WTC11 (cell line): ENCODE measurements around the gene ATP2B3. TPM values are rescaled to one million over a fixed set of nuclear protein-coding genes. Genes with fewer than 3 reads are reported as not detected.

Experiments used
- ATAC-seq: fragments of 200-7000 bp; cut with Tn5 transposase; 2 replicates; pipeline ENCODE4 v1.10.0; 2021; ENCODE audit warnings: mild to moderate bottlenecking, moderate library complexity
- CTCF ChIA-PET: fragments of 300-600 bp; sonication (Branson Sonifier 250); formaldehyde crosslinking; loops from one replicate; lab custom pipeline; 2021; ENCODE audit warnings: antibody characterized with exemption; lab: Charles Lee
- POLR2A ChIA-PET: fragments of 350-600 bp; sonication (Branson Sonifier 250); formaldehyde crosslinking; loops from one replicate; lab custom pipeline; 2021; ENCODE audit warnings: antibody characterized with exemption; lab: Charles Lee
- DNase-seq: peaks from one replicate; pipeline ENCODE4 v3.0.0; 2021; ENCODE audit warnings: low spot score
- H3K27ac Mint-ChIP-seq: 2 replicates; pipeline ENCODE4 v1.8.0; 2021; ENCODE audit warnings: mixed read lengths
- H3K27me3 Mint-ChIP-seq: 2 replicates; pipeline ENCODE4 v1.8.0; 2021; ENCODE audit warnings: low read depth, mild to moderate bottlenecking, moderate library complexity, mixed read lengths
- H3K36me3 Mint-ChIP-seq: 2 replicates; pipeline ENCODE4 v1.8.0; 2021; ENCODE audit warnings: mixed read lengths
- H3K4me1 Mint-ChIP-seq: 2 replicates; pipeline ENCODE4 v1.8.0; 2022; ENCODE audit warnings: mixed read lengths
- H3K4me3 Mint-ChIP-seq: 2 replicates; pipeline ENCODE4 v1.8.0; 2021; ENCODE audit warnings: mild to moderate bottlenecking, moderate library complexity, mixed read lengths
- H3K9me3 Mint-ChIP-seq: 2 replicates; pipeline ENCODE4 v1.8.0; 2021; ENCODE audit warnings: mixed read lengths
- ARID4B ChIP-seq: sonication (generic); formaldehyde crosslinking; IDR thresholded peaks from 2 replicates; pipeline ENCODE4 v1.8.0; 2023; ENCODE audit warnings: missing genetic modification reagents, mild to moderate bottlenecking, borderline replicate concordance
- ATF3 ChIP-seq: sonication (generic); formaldehyde crosslinking; conservative IDR thresholded peaks from 2 replicates; pipeline ENCODE4 v1.8.1; 2022; ENCODE audit warnings: mild to moderate bottlenecking, missing genetic modification reagents
- E2F4 ChIP-seq: sonication (generic); formaldehyde crosslinking; IDR thresholded peaks from 2 replicates; pipeline ENCODE4 v1.8.1; 2022; ENCODE audit warnings: low read depth, mild to moderate bottlenecking, moderate library complexity, missing genetic modification reagents, borderline replicate concordance
- ESRRA ChIP-seq: sonication (generic); formaldehyde crosslinking; IDR thresholded peaks from 2 replicates; pipeline ENCODE4 v1.8.1; 2022; ENCODE audit warnings: mild to moderate bottlenecking, missing genetic modification reagents, borderline replicate concordance
- HMGA2 ChIP-seq: fragments of 250-450 bp; sonication (Bioruptor Pico); IDR thresholded peaks from 2 replicates; pipeline ENCODE4 v1.4.0; 2021; ENCODE audit warnings: mild to moderate bottlenecking, moderate library complexity
- NFE2L1 ChIP-seq: sonication (generic); formaldehyde crosslinking; IDR thresholded peaks from 2 replicates; pipeline ENCODE4 v1.8.1; 2023; ENCODE audit warnings: missing genetic modification reagents
- NFYB ChIP-seq: sonication (generic); formaldehyde crosslinking; conservative IDR thresholded peaks from 2 replicates; pipeline ENCODE4 v1.8.0; 2022; ENCODE audit warnings: low read depth, missing genetic modification reagents
- PRDM15 ChIP-seq: sonication (generic); formaldehyde crosslinking; IDR thresholded peaks from 2 replicates; pipeline ENCODE4 v1.8.0; 2022; ENCODE audit warnings: missing genetic modification reagents
- TEAD1 ChIP-seq: sonication (generic); formaldehyde crosslinking; IDR thresholded peaks from 2 replicates; pipeline ENCODE4 v1.8.0; 2022; ENCODE audit warnings: mild to moderate bottlenecking, missing genetic modification reagents
- ZBTB21 ChIP-seq: sonication (generic); formaldehyde crosslinking; IDR thresholded peaks from 2 replicates; pipeline ENCODE4 v1.8.1; 2023; ENCODE audit warnings: mild to moderate bottlenecking, missing genetic modification reagents, borderline replicate concordance
- ZNF138 ChIP-seq: sonication (generic); formaldehyde crosslinking; conservative IDR thresholded peaks from 2 replicates; pipeline ENCODE4 v1.8.1; 2022; ENCODE audit warnings: mild to moderate bottlenecking, moderate library complexity, missing genetic modification reagents
- ZNF232 ChIP-seq: sonication (generic); formaldehyde crosslinking; IDR thresholded peaks from 2 replicates; pipeline ENCODE4 v1.8.0; 2022; ENCODE audit warnings: mild to moderate bottlenecking, missing genetic modification reagents
- ZNF425 ChIP-seq: fragments of 250-450 bp; sonication (Bioruptor Pico); conservative IDR thresholded peaks from 2 replicates; pipeline ENCODE4 v1.9.0; 2021; ENCODE audit warnings: mild to moderate bottlenecking
- ZSCAN18 ChIP-seq: fragments of 250-450 bp; sonication (Bioruptor Pico); IDR thresholded peaks from 2 replicates; pipeline ENCODE4 v2.1.2; 2022; ENCODE audit warnings: mild to moderate bottlenecking, moderate library complexity
- total RNA-seq: library from RNA; stranded (reverse); gene quantifications from 3 replicates; pipeline ENCODE4 v1.2.3, GENCODE V29; 2021

Gene ATP2B3
- total RNA-seq, 1 experiment from 2014 or later = 0.28 TPM

- TF ChIP-seq PRDM15 = no peak
- no peak for TF ChIP-seq E2F4 (CRISPR knock-in tag)
- no peak for TF ChIP-seq ZBTB21
- TF ChIP-seq NFE2L1 = no peak
- no peak for TF ChIP-seq HMGA2 (CRISPR knock-in tag)
- TF ChIP-seq ZNF138 = no peak
- TF ChIP-seq ZNF425 = no peak
- no peak for TF ChIP-seq ARID4B (CRISPR knock-in tag)
- TF ChIP-seq NFYB (CRISPR knock-in tag) = no peak
- TF ChIP-seq ZSCAN18 (CRISPR knock-in tag) = no peak
- TF ChIP-seq ZNF232 = no peak
- TF ChIP-seq TEAD1 (CRISPR knock-in tag) = no peak
- no peak for TF ChIP-seq ESRRA (CRISPR knock-in tag)
- no peak for TF ChIP-seq ATF3 (CRISPR knock-in tag)
- Mint-ChIP-seq H3K9me3 (no peaks in the 10 kb centered on the region), H3K36me3 (no peaks in the 10 kb centered on the region), H3K4me1 (peaks cover 15% of the 10 kb centered on the region), H3K27me3 (peaks cover 36% of the 10 kb centered on the region), H3K4me3 (no peak overlapping the region), H3K27ac (no peak overlapping the region)
- ATAC-seq (no peak), DNase-seq (no peak)
- ChIA-PET POLR2A (no interaction called here), CTCF (interaction anchor here (0.7 to 1.3 kb wide), 6 partner anchors 15 to 50 kb away, joined by 3 to 7 read pairs (median 4); partner anchors contain the start of gene BGN)
These were observed 41.6 kb upstream of the ATP2B3 start for GRCh38 chrX:153475751-153476281.
